ENCODE data around the gene FARP2.

The FARP2 gene

GRCh38 chr2:241459520-241459919, 103.4 kb downstream of the FARP2 start:
- TF ChIP-seq EZH2phosphoT487 (IDR thresholded peaks at IDR 0.05; ENCODE audit: borderline replicate concordance) (no peak), CTCF (conservative IDR thresholded peaks at IDR 0.05; ENCODE audit: low read length) (no peak)
- H3K27me3 ChIP-seq (ENCODE audit: insufficient read depth, low read length, poor library complexity, severe bottlenecking): no peaks in the 10 kb centered on the region
- H3K4me1 ChIP-seq (ENCODE audit: insufficient read depth, low read length, poor library complexity, severe bottlenecking): no peaks in the 10 kb centered on the region
- H3K36me3 ChIP-seq (ENCODE audit: insufficient read depth, low read length): no peaks in the 10 kb centered on the region
- no peaks in the 10 kb centered on the region for H3F3A ChIP-seq (ENCODE audit: low read depth)
- no peaks in the 10 kb centered on the region for H3K79me2 ChIP-seq (ENCODE audit: insufficient read depth, low read length)
- H3K9ac ChIP-seq (ENCODE audit: low read depth, low read length, poor library complexity, severe bottlenecking): no peak overlapping the region
- H3K4me3 ChIP-seq (ENCODE audit: low read length, poor library complexity, severe bottlenecking): no peak overlapping the region
- H2AFZ ChIP-seq (ENCODE audit: low read length): no peak overlapping the region
- H4K20me1 ChIP-seq (ENCODE audit: insufficient read depth, low read length, poor library complexity, severe bottlenecking): no peaks in the 10 kb centered on the region
- H3K9me3 ChIP-seq (ENCODE audit: insufficient read depth, low read depth, low read length): no peaks in the 10 kb centered on the region
- H3K4me2 ChIP-seq (ENCODE audit: low read depth, low read length, poor library complexity, severe bottlenecking): no peak overlapping the region
- no peaks in the 10 kb centered on the region for H3K9me2 ChIP-seq (replicated peaks; ENCODE audit: low read depth, low read length)

GRCh38 chr2:241460631-241461030, 104.5 kb downstream of the FARP2 start:
- Histone ChIP-seq H3K4me1 (ENCODE audit: insufficient read depth, low read length, poor library complexity, severe bottlenecking) (no peaks in the 10 kb centered on the region), H3F3A (ENCODE audit: low read depth) (no peaks in the 10 kb centered on the region), H3K9ac (ENCODE audit: low read depth, low read length, poor library complexity, severe bottlenecking) (no peak overlapping the region), H4K20me1 (ENCODE audit: insufficient read depth, low read length, poor library complexity, severe bottlenecking) (no peaks in the 10 kb centered on the region), H3K4me2 (ENCODE audit: low read depth, low read length, poor library complexity, severe bottlenecking) (no peak overlapping the region), H3K9me3 (ENCODE audit: insufficient read depth, low read depth, low read length) (no peaks in the 10 kb centered on the region), H3K36me3 (ENCODE audit: insufficient read depth, low read length) (no peaks in the 10 kb centered on the region), H3K9me2 (replicated peaks; ENCODE audit: low read depth, low read length) (no peaks in the 10 kb centered on the region), H2AFZ (ENCODE audit: low read length) (no peak overlapping the region), H3K4me3 (ENCODE audit: low read length, poor library complexity, severe bottlenecking) (no peak overlapping the region), H3K27me3 (ENCODE audit: insufficient read depth, low read length, poor library complexity, severe bottlenecking) (no peaks in the 10 kb centered on the region), H3K79me2 (ENCODE audit: insufficient read depth, low read length) (no peaks in the 10 kb centered on the region)
- TF ChIP-seq EZH2phosphoT487 (IDR thresholded peaks at IDR 0.05; ENCODE audit: borderline replicate concordance) (no peak), CTCF (conservative IDR thresholded peaks at IDR 0.05; ENCODE audit: low read length) (no peak)

DNA sequence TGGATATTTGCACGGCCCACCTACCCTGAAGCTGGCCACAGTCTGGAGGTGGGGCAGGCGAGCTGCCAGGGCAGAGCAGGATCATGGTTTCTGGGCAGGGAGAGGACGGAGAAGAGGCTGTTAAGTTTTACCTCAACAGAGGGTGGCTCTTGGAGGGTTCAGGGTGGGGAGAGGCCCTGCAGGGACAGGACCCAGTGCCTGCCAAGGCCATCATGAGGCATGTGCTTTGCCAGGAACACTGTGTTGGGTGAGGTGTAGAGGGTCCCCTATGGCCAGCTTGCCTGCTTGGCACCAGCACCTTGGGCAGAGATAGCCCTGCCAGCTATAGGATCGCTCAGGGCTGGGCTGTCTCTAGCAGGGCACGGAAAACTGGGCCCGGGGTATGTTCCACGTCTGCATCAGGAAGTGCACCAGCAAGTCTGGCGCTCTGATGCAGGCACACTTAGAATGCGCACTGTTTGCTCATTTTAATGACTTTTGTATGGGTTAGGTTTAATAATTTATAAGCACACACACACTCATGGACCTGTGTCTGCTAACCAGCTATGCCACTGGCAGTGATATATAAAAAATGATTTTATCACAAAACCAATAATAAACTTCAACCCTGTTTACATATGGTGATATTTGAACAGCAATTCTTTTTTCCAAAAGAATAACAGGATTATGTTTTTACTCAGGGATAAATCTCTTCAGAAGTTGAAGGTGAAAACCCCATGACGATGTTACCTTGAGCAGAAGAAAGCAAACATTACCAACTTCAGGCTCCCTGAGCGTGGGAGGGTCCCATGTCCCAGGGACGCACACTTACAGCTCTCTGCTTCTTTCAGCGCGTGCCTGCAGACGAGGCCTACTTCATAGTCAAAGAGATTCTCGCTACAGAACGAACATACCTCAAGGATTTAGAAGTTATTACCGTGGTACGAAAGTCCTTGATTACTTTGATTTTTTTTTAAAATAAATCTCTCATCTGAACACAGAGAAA, 105.9 kb downstream of the FARP2 start:
- no peaks in the 10 kb centered on the region for H4K20me1 ChIP-seq (ENCODE audit: insufficient read depth, low read length, poor library complexity, severe bottlenecking)
- no peaks in the 10 kb centered on the region for H3K79me2 ChIP-seq (ENCODE audit: insufficient read depth, low read length)
- no peaks in the 10 kb centered on the region for H3K36me3 ChIP-seq (ENCODE audit: insufficient read depth, low read length)
- H3K4me1 ChIP-seq (ENCODE audit: insufficient read depth, low read length, poor library complexity, severe bottlenecking): no peaks in the 10 kb centered on the region
- H3K4me3 ChIP-seq (ENCODE audit: low read length, poor library complexity, severe bottlenecking): no peak overlapping the region
- no peak overlapping the region for H2AFZ ChIP-seq (ENCODE audit: low read length)
- no peaks in the 10 kb centered on the region for H3K9me3 ChIP-seq (ENCODE audit: insufficient read depth, low read depth, low read length)
- no peak overlapping the region for H3K9ac ChIP-seq (ENCODE audit: low read depth, low read length, poor library complexity, severe bottlenecking)
- H3K9me2 ChIP-seq (replicated peaks; ENCODE audit: low read depth, low read length): no peaks in the 10 kb centered on the region
- no peaks in the 10 kb centered on the region for H3K27me3 ChIP-seq (ENCODE audit: insufficient read depth, low read length, poor library complexity, severe bottlenecking)
- no peak for TF ChIP-seq CTCF (conservative IDR thresholded peaks at IDR 0.05; ENCODE audit: low read length)
- no peak for TF ChIP-seq EZH2phosphoT487 (IDR thresholded peaks at IDR 0.05; ENCODE audit: borderline replicate concordance)
- H3F3A ChIP-seq (ENCODE audit: low read depth): no peaks in the 10 kb centered on the region
- no peak overlapping the region for H3K4me2 ChIP-seq (ENCODE audit: low read depth, low read length, poor library complexity, severe bottlenecking)

Measured in Loucy (cell line).